Activated naive CD4-positive, alpha-beta T cell treated with anti-CD3 and anti-CD28 coated beads, Interleukin-2, amount 50 U/mL, for 72 hours (primary cell): ENCODE measurements around the gene OR56B1. TPM values are rescaled to one million over a fixed set of nuclear protein-coding genes. Genes with fewer than 3 reads are reported as not detected.

Experiments
- total RNA-seq, 2 donors: library from RNA; stranded (reverse); gene quantifications; one replicate each; pipeline ENCODE4 v1.2.3, GENCODE V29; 2022

The OR56B1 gene
- total RNA-seq, 2 donors from 2014 or later = 0.48 to 0.93 TPM

Other genes with a start within 250 kb of the OR56B1 start
- not detected for gene OR52D1, start 247.8 kb upstream of the OR56B1 start, total RNA-seq
- gene UBQLN3, start 226.5 kb upstream of the OR56B1 start, total RNA-seq = under 1 TPM; 0.10 to 0.25 TPM
- gene UBQLNL, start 219.7 kb upstream of the OR56B1 start, total RNA-seq = under 1 TPM; 0.21 to 0.32 TPM
- gene OR52H1, start 187.9 kb upstream of the OR56B1 start, total RNA-seq = under 1 TPM in 1 of 2 donors, not detected in 1; 0.23 TPM
- gene OR52B6, start 155.6 kb upstream of the OR56B1 start, total RNA-seq = not detected
- gene TRIM6, start 139.8 kb upstream of the OR56B1 start, total RNA-seq = 1 to 10 TPM in 1 of 2 donors, under 1 TPM in 1; 0.80 to 1.6 TPM
- gene TRIM34, start 111.4 kb upstream of the OR56B1 start, total RNA-seq = 10 to 100 TPM; 10.9 to 12.0 TPM
- gene TRIM5, start 51.4 kb upstream of the OR56B1 start, total RNA-seq = 10 to 100 TPM; 30.2 to 31.9 TPM
- 100 to 1,000 TPM; 151 to 228 TPM for gene TRIM22, start 46.7 kb upstream of the OR56B1 start, total RNA-seq
- 1 to 10 TPM in 1 of 2 donors, under 1 TPM in 1; 0.41 to 1.3 TPM for gene OR52N4, start 17.8 kb downstream of the OR56B1 start, total RNA-seq
- under 1 TPM in 1 of 2 donors, not detected in 1; 0.08 TPM for gene OR52N5, start 46.9 kb downstream of the OR56B1 start, total RNA-seq
- gene OR52N1, start 54.8 kb downstream of the OR56B1 start, total RNA-seq = under 1 TPM; 0.14 to 0.58 TPM
- gene OR52N2, start 72.5 kb downstream of the OR56B1 start, total RNA-seq = not detected
- not detected for gene OR52E6, start 105.4 kb downstream of the OR56B1 start, total RNA-seq
- gene OR52E8, start 121.2 kb downstream of the OR56B1 start, total RNA-seq = not detected
- not detected for gene OR52E4, start 144.2 kb downstream of the OR56B1 start, total RNA-seq
- gene OR52E5, start 156.8 kb downstream of the OR56B1 start, total RNA-seq = not detected
- not detected for gene OR56A3, start 205.8 kb downstream of the OR56B1 start, total RNA-seq
- gene OR56A5, start 232.0 kb downstream of the OR56B1 start, total RNA-seq = not detected